Upper lobe of right lung (tissue), 1 donor: ENCODE measurements around the gene TARBP1. TPM values are rescaled to one million over a fixed set of nuclear protein-coding genes. Genes with fewer than 3 reads are reported as not detected.
"Not testable (repeated sequence)": the region's sequence is repeated elsewhere in the genome, so short reads cannot be mapped to it uniquely, and the experiment has no call there.

Source experiments
- ATAC-seq: fragments of 200-7000 bp; cut with Tn5 transposase; one replicate; pipeline ENCODE4 v1.9.1; 2020; ENCODE audit warnings: mild to moderate bottlenecking, moderate library complexity
- DNase-seq: peaks from one replicate; pipeline ENCODE4 v3.0.0-alpha.2; 2020
- H3K27ac ChIP-seq: fragments of 200-600 bp; one replicate; pipeline ENCODE4 v1.8.0; 2022
- H3K27me3 ChIP-seq: fragments of 200-600 bp; one replicate; pipeline ENCODE4 v1.8.0; 2022; ENCODE audit warnings: mild to moderate bottlenecking
- H3K36me3 ChIP-seq: fragments of 200-600 bp; one replicate; pipeline ENCODE4 v1.8.0; 2022
- H3K4me1 ChIP-seq: fragments of 200-600 bp; one replicate; pipeline ENCODE4 v1.8.0; 2022
- H3K4me3 ChIP-seq: fragments of 200-600 bp; one replicate; pipeline ENCODE4 v1.8.0; 2022; ENCODE audit warnings: mild to moderate bottlenecking
- H3K9me3 ChIP-seq: fragments of 200-600 bp; one replicate; pipeline ENCODE4 v1.8.0; 2022
- CTCF ChIP-seq: fragments of 200-600 bp; IDR thresholded peaks from one replicate; pipeline ENCODE4 v1.8.0; 2022; ENCODE audit warnings: antibody characterized with exemption
- intact Hi-C: fragments of 100-400 bp; cut with DNase I; formaldehyde crosslinking; loops from one replicate; pipeline ENCODE4 v1.11.0; 2022
- total RNA-seq: library from RNA; stranded (reverse); fragmentation: NEBNext Ultra II Directional; extraction: Animal tissue kit (Norgen Biotek cat#: 25700); gene quantifications from one replicate; pipeline ENCODE4 v1.2.1, GENCODE V29; 2021
- donor health status: DM: no; HTN: yes; CAD: no; lungs with severe emphysema.

The TARBP1 gene
- total RNA-seq, 1 donor from 2014 or later: 18.3 TPM

DNA sequence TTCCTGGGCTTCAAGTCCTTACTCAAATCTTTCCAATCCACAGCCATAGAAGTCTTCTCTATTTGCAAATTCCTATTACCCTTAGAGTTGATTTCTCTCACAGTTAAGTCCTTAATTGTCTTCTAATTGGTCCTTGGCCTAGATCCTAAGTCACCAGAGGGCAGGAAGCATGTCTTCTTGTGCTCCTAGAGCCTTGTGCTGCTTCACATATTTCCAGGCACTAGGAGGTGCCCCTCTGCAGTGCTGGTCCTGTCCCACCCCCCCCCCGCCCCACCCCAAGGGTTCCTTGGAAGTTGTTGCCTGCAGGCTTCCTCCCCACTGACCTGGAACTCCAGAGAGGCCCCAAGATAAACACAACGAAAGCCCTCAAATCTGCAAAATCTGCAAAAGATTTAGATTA, 28.1 kb upstream of the TARBP1 start:
- ATAC-seq (no peak), DNase-seq (no peak)
- Histone ChIP-seq H3K9me3 (no peaks in the 10 kb centered on the region), H3K36me3 (no peaks in the 10 kb centered on the region), H3K4me3 (no peak overlapping the region), H3K27me3 (no peaks in the 10 kb centered on the region), H3K4me1 (no peaks in the 10 kb centered on the region), H3K27ac (no peak overlapping the region)
- intact Hi-C loops: loop anchor here (10.0 kb wide), 1 partner anchor 88 kb away; no protein-coding TSS in a partner anchor
- TF ChIP-seq CTCF: no peak

DNA sequence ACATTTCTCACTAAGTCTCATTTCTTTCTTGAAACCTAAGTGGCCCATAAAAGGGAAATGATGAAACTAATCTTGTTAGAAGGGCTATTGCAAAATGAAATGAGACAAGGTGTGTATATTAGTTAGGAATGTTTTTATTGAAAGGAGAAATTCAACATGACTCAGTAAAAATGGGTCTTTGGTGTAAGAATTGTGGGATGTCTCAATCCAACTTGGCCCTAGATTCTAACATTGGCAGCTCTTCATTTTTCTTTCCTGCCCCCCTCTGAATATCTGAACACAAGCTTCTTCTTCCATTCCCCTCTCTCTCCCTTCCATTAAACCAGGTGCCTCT, 26.8 kb upstream of the TARBP1 start:
- Histone ChIP-seq H3K4me3 (no peak overlapping the region), H3K27me3 (no peaks in the 10 kb centered on the region), H3K27ac (no peak overlapping the region), H3K9me3 (no peaks in the 10 kb centered on the region), H3K4me1 (no peaks in the 10 kb centered on the region), H3K36me3 (no peaks in the 10 kb centered on the region)
- intact Hi-C loops: loop anchor here (10.0 kb wide), 1 partner anchor 89 kb away; no protein-coding TSS in a partner anchor
- DNase-seq (no peak), ATAC-seq (peak; percentile 46)
- TF ChIP-seq CTCF: no peak

GRCh38 chr1:234504969-234505768, 26.2 kb upstream of the TARBP1 start:
- DNase-seq: no peak
- Histone ChIP-seq H3K27ac (no peak overlapping the region), H3K36me3 (no peaks in the 10 kb centered on the region), H3K4me3 (no peak overlapping the region), H3K4me1 (peaks cover 5% of the 10 kb centered on the region), H3K27me3 (no peaks in the 10 kb centered on the region), H3K9me3 (no peaks in the 10 kb centered on the region)
- intact Hi-C loops: loop anchor here (10.0 kb wide), 1 partner anchor 90 kb away; no protein-coding TSS in a partner anchor
- peak; percentile 29 for ATAC-seq
- no peak for TF ChIP-seq CTCF

GRCh38 chr1:234504251-234504650, 25.3 kb upstream of the TARBP1 start:
- not testable (repeated sequence) for H3K36me3 ChIP-seq, DNase-seq, H3K27me3 ChIP-seq, H3K9me3 ChIP-seq, H3K4me3 ChIP-seq, H3K27ac ChIP-seq, ATAC-seq
- H3K4me1 ChIP-seq: peaks cover 14% of the 10 kb centered on the region
- intact Hi-C loops: loop anchor here (10.0 kb wide), 1 partner anchor 91 kb away; no protein-coding TSS in a partner anchor

GRCh38 chr1:234503193-234504050, 24.4 kb upstream of the TARBP1 start:
- no peak for ATAC-seq
- intact Hi-C loops: loop anchor here (10.0 kb wide), 1 partner anchor 91 kb away; no protein-coding TSS in a partner anchor
- Histone ChIP-seq H3K4me1 (peaks cover 20% of the 10 kb centered on the region), H3K36me3 (no peaks in the 10 kb centered on the region), H3K27ac (no peak overlapping the region), H3K4me3 (no peak overlapping the region), H3K9me3 (no peaks in the 10 kb centered on the region), H3K27me3 (no peaks in the 10 kb centered on the region)
- DNase-seq: no peak
- TF ChIP-seq CTCF: no peak

DNA sequence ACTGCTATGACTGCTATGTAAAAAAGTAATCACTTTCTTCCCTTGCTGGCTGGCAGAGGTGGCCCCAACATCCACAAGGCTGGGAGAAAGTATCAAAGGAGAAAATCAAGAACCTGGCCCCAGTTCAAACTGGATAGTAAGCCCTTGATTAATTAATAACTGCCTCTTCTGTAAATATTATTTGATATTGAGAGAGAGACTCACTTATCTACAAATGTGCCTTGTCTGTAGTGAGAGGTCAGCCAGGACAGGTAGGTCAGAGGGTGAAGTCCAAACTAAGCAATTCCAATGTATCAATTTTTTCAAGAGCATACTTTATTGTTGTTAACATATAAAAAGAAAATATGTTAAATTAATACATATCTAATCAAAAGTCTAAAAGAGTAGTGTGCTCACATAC, 23.8 kb upstream of the TARBP1 start:
- ATAC-seq: no peak
- no peaks in the 10 kb centered on the region for H3K36me3 ChIP-seq
- no peaks in the 10 kb centered on the region for H3K27me3 ChIP-seq
- no peak overlapping the region for H3K27ac ChIP-seq
- intact Hi-C loops: loop anchor here (10.0 kb wide), 1 partner anchor 92 kb away; no protein-coding TSS in a partner anchor
- H3K9me3 ChIP-seq: no peaks in the 10 kb centered on the region
- H3K4me3 ChIP-seq: no peak overlapping the region
- peaks cover 23% of the 10 kb centered on the region for H3K4me1 ChIP-seq
- no peak for DNase-seq
- TF ChIP-seq CTCF: no peak
